LNCaP clone FGC (cell line): ENCODE results near the gene PATJ.
A peak's percentile ranks its signal among the peaks of the same experiment; 100 is the strongest.
"Not testable (repeated sequence)": the region's sequence is repeated elsewhere in the genome, so short reads cannot be mapped to it uniquely, and the experiment has no call there.

Experiments
- DNase-seq: peaks from one replicate; pipeline ENCODE4 v3.0.0-alpha.2; 2011; ENCODE audit warnings: low read depth
- H3K4me3 ChIP-seq: 2 replicates; pipeline ENCODE4 v1.5.1; 2011; ENCODE audit warnings: mild to moderate bottlenecking, low read depth, low read length, control low read depth
- TF ChIP-seq, protein P1 (sequence below): IDR thresholded peaks from 2 replicates; pipeline ENCODE4 v1.5.1; 2012; ENCODE audit warnings: mild to moderate bottlenecking; ENCODE audit not compliant: control insufficient read depth, insufficient read depth; ENCODE audit errors: extremely low read depth

Gene PATJ

DNA sequence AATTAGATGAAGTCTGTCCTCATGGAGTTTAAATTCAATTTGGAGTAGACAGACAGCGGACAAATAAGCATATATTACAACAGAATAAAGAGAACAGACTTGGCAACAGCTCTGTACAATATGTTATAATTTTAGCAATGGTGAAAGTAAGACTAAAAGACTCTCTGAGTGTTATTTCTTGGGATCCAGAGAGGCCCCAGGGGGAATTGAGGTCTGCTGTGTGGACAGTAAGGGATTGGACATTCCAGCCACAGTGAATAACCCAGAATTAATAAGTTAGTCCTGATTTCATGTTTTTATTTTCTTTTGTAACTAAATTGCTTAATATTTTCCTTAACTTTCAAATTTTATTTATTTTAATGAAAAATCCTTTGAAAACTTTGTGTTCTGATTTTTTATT lies 101.7 kb downstream of the PATJ start:
- no peak overlapping the region for H3K4me3 ChIP-seq
- TF ChIP-seq, protein P1, sequence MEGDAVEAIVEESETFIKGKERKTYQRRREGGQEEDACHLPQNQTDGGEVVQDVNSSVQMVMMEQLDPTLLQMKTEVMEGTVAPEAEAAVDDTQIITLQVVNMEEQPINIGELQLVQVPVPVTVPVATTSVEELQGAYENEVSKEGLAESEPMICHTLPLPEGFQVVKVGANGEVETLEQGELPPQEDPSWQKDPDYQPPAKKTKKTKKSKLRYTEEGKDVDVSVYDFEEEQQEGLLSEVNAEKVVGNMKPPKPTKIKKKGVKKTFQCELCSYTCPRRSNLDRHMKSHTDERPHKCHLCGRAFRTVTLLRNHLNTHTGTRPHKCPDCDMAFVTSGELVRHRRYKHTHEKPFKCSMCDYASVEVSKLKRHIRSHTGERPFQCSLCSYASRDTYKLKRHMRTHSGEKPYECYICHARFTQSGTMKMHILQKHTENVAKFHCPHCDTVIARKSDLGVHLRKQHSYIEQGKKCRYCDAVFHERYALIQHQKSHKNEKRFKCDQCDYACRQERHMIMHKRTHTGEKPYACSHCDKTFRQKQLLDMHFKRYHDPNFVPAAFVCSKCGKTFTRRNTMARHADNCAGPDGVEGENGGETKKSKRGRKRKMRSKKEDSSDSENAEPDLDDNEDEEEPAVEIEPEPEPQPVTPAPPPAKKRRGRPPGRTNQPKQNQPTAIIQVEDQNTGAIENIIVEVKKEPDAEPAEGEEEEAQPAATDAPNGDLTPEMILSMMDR = no peak
- DNase-seq = no peak

DNA sequence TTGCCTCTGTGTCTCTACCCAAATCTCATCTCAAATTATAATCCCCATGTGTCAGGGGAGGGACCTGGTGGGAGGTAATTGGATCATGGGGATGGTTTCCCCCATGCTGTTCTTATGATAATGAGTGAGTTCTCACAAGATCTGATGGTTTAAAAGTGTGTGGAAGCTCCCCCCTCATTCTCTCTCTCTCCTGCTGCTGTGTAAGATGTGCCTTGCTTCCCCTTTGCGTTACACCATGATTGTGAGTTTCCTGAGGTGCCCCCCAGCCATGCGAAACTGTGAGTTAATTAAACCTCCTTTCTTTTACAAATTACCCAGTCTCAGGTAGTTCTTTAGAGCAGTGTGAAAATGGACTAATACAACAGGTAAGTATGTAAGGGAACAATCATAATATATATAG lies 102.4 kb downstream of the PATJ start:
- not testable (repeated sequence) for DNase-seq, H3K4me3 ChIP-seq

DNA sequence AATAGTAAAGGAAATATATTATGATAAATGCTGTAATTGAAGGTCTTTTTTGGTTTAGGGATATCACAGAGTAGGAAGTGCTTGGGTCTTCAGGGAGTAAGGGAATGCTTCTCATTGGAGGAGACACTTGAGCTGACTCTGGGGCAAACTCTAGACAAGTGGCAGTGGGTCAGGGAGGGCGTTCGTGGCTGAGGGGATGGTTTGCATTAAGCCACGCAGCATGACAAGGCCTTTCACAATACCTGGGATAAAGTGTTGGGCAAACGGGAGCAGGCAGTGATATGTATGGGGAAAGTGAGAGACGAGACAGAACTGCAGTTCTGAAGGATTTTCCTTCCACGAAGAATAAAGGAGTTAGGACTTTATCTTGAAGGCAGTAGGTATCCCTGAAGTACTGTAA lies 109.0 kb downstream of the PATJ start:
- no peak for DNase-seq
- H3K4me3 ChIP-seq = no peak overlapping the region
- TF ChIP-seq, protein P1 = no peak

DNA sequence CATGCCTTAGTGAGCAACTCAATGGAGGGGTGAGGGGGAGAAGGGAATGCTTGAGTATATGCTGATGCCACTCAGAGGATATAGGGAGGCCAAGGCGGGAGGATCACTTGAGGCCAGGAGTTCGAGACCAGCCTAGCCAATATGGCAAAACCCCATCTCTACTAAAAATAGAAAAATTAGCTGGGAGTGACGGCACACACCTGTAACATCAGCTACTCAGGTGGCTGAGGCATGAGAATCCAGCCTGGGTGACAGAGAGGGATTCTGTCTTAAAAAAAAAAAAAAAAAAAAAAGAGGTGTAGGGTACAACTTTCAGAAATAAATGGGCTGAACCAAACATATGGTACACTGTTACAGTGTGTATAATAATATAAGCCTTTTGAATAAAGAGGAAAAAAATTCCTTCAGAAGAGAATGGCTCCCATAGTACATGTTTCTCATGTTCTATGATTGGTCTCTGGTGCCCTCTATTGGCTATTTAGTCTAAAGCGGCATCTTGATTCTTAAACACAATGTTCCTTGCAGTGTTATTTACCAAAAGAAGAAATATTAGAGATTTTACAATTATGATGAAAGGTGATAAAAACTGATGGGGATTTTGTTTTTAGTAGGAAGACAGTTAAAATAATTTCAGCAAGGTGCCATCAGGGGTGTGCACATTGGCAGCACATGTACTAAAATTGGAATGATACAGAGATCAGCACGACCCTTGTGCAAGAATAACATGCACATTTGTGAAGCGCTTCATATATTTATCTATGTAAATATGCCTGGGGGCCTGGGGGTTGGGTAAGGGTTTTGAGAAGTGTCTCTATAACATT lies 109.8 kb downstream of the PATJ start:
- TF ChIP-seq, protein P1 = peak; percentile 62
- DNase-seq = peak; percentile 45
- no peak overlapping the region for H3K4me3 ChIP-seq

DNA sequence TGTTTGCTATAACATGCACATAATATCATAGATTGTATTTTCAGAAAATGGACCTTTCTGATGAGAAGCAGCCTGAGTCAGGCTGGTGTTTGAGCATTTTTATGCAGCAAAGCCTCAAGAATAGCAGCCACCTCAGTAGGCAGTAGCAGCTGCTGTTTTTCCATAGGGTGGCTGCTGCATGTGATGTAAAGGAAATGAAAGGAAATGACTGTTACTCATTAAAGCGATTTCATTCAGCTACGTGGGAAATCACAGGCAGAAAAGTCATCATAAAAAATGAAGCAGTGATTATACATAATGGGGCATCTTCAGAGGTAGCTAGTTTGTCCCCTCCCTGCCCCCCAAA lies 110.4 kb downstream of the PATJ start:
- TF ChIP-seq, protein P1 = no peak
- no peak overlapping the region for H3K4me3 ChIP-seq
- no peak for DNase-seq

DNA sequence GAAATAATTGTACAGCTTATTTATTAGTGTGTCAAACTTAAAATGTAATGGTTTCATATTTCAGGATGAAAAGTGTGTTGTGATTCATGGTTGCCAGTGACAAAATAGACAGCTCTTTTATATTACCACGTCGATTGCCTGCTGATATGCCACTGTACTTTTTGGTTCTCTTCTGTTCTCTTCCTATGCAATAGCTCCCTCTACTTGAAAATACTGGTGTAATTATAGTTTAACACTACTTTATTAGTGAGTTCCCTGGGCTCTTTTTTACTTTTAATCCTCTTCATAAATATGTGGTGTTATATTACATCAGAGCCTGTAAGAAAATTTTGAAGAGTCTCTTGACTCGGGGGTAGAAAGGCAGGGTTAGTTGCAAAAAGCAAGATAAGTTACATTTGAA lies 111.3 kb downstream of the PATJ start:
- TF ChIP-seq, protein P1 = peak; percentile 42
- H3K4me3 ChIP-seq = no peak overlapping the region
- DNase-seq = no peak

DNA sequence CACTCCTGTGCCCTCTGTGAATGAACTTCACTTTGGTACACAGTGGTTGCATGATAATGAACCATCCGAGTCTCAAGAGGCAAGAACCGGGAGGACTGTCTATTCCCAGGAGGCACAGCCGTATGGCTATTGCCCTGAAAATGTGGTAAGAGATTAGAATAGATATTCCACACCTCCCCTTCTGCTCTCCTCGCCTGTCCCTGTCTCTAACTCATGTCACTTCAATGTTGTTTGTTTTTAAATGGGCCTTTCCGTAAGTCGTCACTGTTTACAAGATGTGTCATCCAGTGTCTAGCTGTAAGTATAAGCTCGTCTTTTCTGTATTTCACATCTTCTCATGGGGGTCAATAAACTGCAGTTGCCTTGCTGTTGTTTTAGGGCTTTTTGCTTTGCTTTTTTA lies 122.2 kb downstream of the PATJ start:
- TF ChIP-seq, protein P1 = no peak
- DNase-seq = no peak
- no peak overlapping the region for H3K4me3 ChIP-seq
